Keratinocyte (primary cell): ENCODE data around the gene GRIN2C. TPM values are rescaled to one million over a fixed set of nuclear protein-coding genes. Genes with fewer than 3 reads are reported as not detected.

Experiments
- DNase-seq: peaks from one replicate; pipeline ENCODE4 v3.0.0-alpha.2; 2011; ENCODE audit warnings: low read depth, missing footprints, low spot score
- FAIRE-seq: peaks from 2 replicates; lab custom pipeline; 2011; peaks lifted over from hg19 to GRCh38; lab: Jason Lieb, UNC
- H2AFZ ChIP-seq: 2 replicates; pipeline ENCODE4 v1.6.0; 2012; ENCODE audit warnings: low read length, control low read depth, inconsistent platforms; ENCODE audit not compliant: control insufficient read depth
- H3K27ac ChIP-seq: 2 replicates; pipeline ENCODE4 v1.5.1; 2011; ENCODE audit warnings: low read length; ENCODE audit not compliant: control insufficient read depth, insufficient read depth
- H3K27me3 ChIP-seq: 3 replicates; pipeline ENCODE4 v1.6.0; 2011; ENCODE audit warnings: low read length; ENCODE audit not compliant: control insufficient read depth, insufficient read depth; ENCODE audit errors: extremely low read depth
- H3K36me3 ChIP-seq, 2 experiments: 2 replicates in 1 of 2; 3 replicates in 1 of 2; pipeline ENCODE4 v1.5.1; 2011; ENCODE audit warnings: low read length in 2 of 2, mild to moderate bottlenecking in 1 of 2; ENCODE audit not compliant: control insufficient read depth in 2 of 2, insufficient read depth in 2 of 2; ENCODE audit errors: extremely low read depth in 1 of 2
- H3K4me1 ChIP-seq: 3 replicates; pipeline ENCODE4 v1.5.1; 2011; ENCODE audit warnings: low read length; ENCODE audit not compliant: control insufficient read depth, insufficient read depth; ENCODE audit errors: extremely low read depth
- H3K4me2 ChIP-seq: 3 replicates; pipeline ENCODE4 v1.6.0; 2011; ENCODE audit warnings: low read depth, low read length; ENCODE audit not compliant: control insufficient read depth, insufficient read depth; ENCODE audit errors: extremely low read depth
- H3K4me3 ChIP-seq, 3 experiments: fragments of 200-600 bp in 1 of 3; sonication (generic) in 1 of 3; 2 replicates in 2 of 3; 3 replicates in 1 of 3; pipeline ENCODE4 v1.5.1; 2011 to 2016; ENCODE audit warnings: low read length in 3 of 3, mild to moderate bottlenecking in 3 of 3, control low read depth in 2 of 3, inconsistent platforms in 1 of 3, low read depth in 1 of 3, mixed read lengths in 1 of 3, mixed run types in 1 of 3, moderate library complexity in 1 of 3; ENCODE audit not compliant: control insufficient read depth in 2 of 3, insufficient read depth in 2 of 3; ENCODE audit errors: extremely low read depth in 1 of 3
- H3K79me2 ChIP-seq: 2 replicates; pipeline ENCODE4 v1.6.0; 2012; ENCODE audit warnings: low read length; ENCODE audit not compliant: control insufficient read depth, insufficient read depth
- H3K9ac ChIP-seq: 3 replicates; pipeline ENCODE4 v1.6.0; 2011; ENCODE audit warnings: low read length; ENCODE audit not compliant: control insufficient read depth, insufficient read depth; ENCODE audit errors: extremely low read depth
- H3K9me1 ChIP-seq: 3 replicates; pipeline ENCODE4 v1.6.0; 2011; ENCODE audit warnings: low read length; ENCODE audit not compliant: control insufficient read depth, insufficient read depth; ENCODE audit errors: extremely low read depth
- H3K9me3 ChIP-seq: 2 replicates; pipeline ENCODE4 v1.5.1; 2012; ENCODE audit warnings: low read depth, low read length; ENCODE audit not compliant: control insufficient read depth
- H4K20me1 ChIP-seq: 3 replicates; pipeline ENCODE4 v1.6.0; 2011; ENCODE audit warnings: low read length; ENCODE audit not compliant: control insufficient read depth, insufficient read depth; ENCODE audit errors: extremely low read depth
- EZH2 ChIP-seq: IDR thresholded peaks from one replicate; pipeline ENCODE4 v1.6.1; 2012; ENCODE audit warnings: inconsistent platforms, mild to moderate bottlenecking, low read length, moderate library complexity
- dilution Hi-C: fragments of 300-500 bp; cut with MboI; formaldehyde crosslinking; loops from one replicate; pipeline ENCODE4 v1.7.0; 2020; ENCODE audit warnings: low sequenced_read_pairs; ENCODE audit not compliant: extremely low pct_ligation_motif_present
- polyA plus RNA-seq, 5 experiments: library from polyadenylated mRNA; depleted of rRNA in 3 of 5; stranded (reverse) in 3 of 5; stranded (forward) in 1 of 5; unstranded in 1 of 5; fragments of >200 nt; gene quantifications; 1 replicate in 1 of 5; 2 replicates in 3 of 5; 3 replicates in 1 of 5; pipeline versions ENCODE4 v1.2.1 to v1.2.3, GENCODE V29; 2011 to 2012; ENCODE audit warnings: missing spikeins in 2 of 5, low read depth in 1 of 5, low replicate concordance in 1 of 5
- TF ChIP-seq, protein P1 (sequence below), 3 experiments: IDR thresholded peaks in 1 of 3; conservative IDR thresholded peaks in 1 of 3; optimal IDR thresholded peaks in 1 of 3; 2 replicates in 2 of 3; 3 replicates in 1 of 3; pipeline versions ENCODE3 to v1.5.1; 2011; ENCODE audit warnings: low read length in 3 of 3, mild to moderate bottlenecking in 3 of 3, moderate library complexity in 2 of 3, control low read depth in 1 of 3, inconsistent platforms in 1 of 3; ENCODE audit not compliant: insufficient read depth in 2 of 3; ENCODE audit errors: extremely low read depth in 1 of 3

Gene GRIN2C
- polyA plus RNA-seq, 1 donor (not counting 4 experiments of a cell fraction or from before 2014, with no cell fraction given): not detected

DNA sequence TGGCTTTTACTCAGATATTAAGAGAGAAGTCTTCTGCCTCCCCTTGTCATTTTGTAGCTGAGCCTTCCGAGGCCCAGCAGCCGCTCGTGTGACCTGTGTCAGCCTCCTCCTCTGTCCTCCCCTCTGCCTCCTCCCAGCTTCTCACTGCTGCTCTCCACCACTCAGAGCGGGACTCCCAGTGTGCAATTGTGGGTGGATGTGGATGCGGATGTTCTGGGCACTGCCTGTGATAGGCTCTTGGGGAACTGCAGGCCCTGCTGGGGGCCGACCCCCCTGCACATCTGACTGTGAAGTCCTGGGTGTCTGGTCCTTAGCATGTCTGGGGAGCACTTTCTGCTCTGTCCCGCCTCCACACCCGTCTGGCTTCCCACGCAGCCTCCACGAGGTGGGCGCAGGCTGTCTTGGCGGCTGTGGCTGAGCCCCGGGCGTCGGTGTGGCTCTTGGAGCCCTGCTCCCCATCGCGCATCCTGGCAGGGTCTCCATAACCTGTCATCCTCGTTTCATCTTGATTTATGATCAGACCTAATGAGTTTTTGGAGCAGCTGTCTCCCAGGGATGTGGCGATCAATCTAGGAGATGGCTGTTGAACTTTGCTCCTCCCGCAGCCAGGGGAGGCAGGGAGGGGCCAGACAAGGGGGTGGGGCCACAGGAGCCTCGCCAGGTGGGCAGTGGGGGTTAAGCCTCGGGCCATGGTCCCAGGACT lies 28.1 kb downstream of the GRIN2C start:
- Histone ChIP-seq H3K27me3 (no peaks in the 10 kb centered on the region), H3K27ac (no peak overlapping the region), H3K79me2 (no peaks in the 10 kb centered on the region), H3K9ac (no peak overlapping the region), H3K36me3 (peaks cover 0 to 4% of the 10 kb centered on the region in 2 experiments), H2AFZ (no peak overlapping the region), H4K20me1 (no peaks in the 10 kb centered on the region), H3K4me2 (no peak overlapping the region), H3K4me1 (no peaks in the 10 kb centered on the region), H3K9me3 (no peaks in the 10 kb centered on the region), H3K4me3 (no peak overlapping the region), H3K9me1 (no peaks in the 10 kb centered on the region)
- dilution Hi-C loops: no loop called here
- no peak for DNase-seq
- TF ChIP-seq, protein P1, sequence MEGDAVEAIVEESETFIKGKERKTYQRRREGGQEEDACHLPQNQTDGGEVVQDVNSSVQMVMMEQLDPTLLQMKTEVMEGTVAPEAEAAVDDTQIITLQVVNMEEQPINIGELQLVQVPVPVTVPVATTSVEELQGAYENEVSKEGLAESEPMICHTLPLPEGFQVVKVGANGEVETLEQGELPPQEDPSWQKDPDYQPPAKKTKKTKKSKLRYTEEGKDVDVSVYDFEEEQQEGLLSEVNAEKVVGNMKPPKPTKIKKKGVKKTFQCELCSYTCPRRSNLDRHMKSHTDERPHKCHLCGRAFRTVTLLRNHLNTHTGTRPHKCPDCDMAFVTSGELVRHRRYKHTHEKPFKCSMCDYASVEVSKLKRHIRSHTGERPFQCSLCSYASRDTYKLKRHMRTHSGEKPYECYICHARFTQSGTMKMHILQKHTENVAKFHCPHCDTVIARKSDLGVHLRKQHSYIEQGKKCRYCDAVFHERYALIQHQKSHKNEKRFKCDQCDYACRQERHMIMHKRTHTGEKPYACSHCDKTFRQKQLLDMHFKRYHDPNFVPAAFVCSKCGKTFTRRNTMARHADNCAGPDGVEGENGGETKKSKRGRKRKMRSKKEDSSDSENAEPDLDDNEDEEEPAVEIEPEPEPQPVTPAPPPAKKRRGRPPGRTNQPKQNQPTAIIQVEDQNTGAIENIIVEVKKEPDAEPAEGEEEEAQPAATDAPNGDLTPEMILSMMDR (optimal IDR thresholded peaks at IDR 0.05 in 1 of 3, IDR thresholded peaks at IDR 0.05 in 1 of 3, conservative IDR thresholded peaks at IDR 0.05 in 1 of 3; ENCODE audit: extremely low read depth in 1 of 3, insufficient read depth in 2 of 3, low read length in 3 of 3): no peak
- no peak for TF ChIP-seq EZH2
- FAIRE-seq: no peak

DNA sequence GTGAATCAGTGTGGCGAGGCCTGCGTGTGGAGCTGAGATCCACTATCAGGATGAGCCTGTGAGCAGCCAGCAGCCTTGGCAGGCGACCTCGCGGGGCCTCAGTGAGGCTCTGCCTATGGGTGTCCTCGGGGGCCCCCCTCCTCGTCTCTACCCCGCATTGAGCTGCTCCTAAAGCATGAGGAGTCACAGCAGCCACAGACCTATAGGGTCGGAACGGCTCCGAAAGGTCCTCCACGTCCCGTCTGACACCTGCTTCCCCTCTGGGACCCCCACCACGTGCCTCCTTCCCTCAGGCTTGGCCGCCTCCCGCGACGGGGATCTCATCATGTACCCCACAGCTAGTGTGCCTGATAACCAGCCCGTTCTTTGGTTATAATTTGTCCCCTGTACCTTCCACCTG lies 28.8 kb downstream of the GRIN2C start:
- Histone ChIP-seq H3K27me3 (no peaks in the 10 kb centered on the region), H3K9me3 (no peaks in the 10 kb centered on the region), H3K27ac (no peak overlapping the region), H3K9me1 (no peaks in the 10 kb centered on the region), H3K79me2 (no peaks in the 10 kb centered on the region), H3K4me3 (no peak overlapping the region), H3K4me2 (no peak overlapping the region), H3K9ac (no peak overlapping the region), H4K20me1 (no peaks in the 10 kb centered on the region), H3K4me1 (no peaks in the 10 kb centered on the region), H2AFZ (no peak overlapping the region), H3K36me3 (peaks cover 2 to 6% of the 10 kb centered on the region in 2 experiments)
- dilution Hi-C loops: no loop called here
- FAIRE-seq: no peak
- TF ChIP-seq, protein P1 (optimal IDR thresholded peaks at IDR 0.05 in 1 of 3, IDR thresholded peaks at IDR 0.05 in 1 of 3, conservative IDR thresholded peaks at IDR 0.05 in 1 of 3; ENCODE audit: extremely low read depth in 1 of 3, insufficient read depth in 2 of 3, low read length in 3 of 3): no peak
- no peak for TF ChIP-seq EZH2
- DNase-seq: no peak
